Activated B cell treated with CpG ODN at 0.5 μM for 24 hours (primary cell): ENCODE results near the gene AUTS2. TPM values are rescaled to one million over a fixed set of nuclear protein-coding genes. Genes with fewer than 3 reads are reported as not detected.

Experiments
- ATAC-seq: fragments of 200-7000 bp; cut with Tn5 transposase; one replicate; pipeline ENCODE4 v1.10.0; 2021; ENCODE audit warnings: low read depth, mild to moderate bottlenecking, moderate library complexity
- CTCF ChIA-PET: fragments of 350-600 bp; sonication (Branson Sonifier 250); formaldehyde crosslinking; loops from one replicate; lab custom pipeline; 2021; ENCODE audit warnings: antibody characterized with exemption; lab: Charles Lee
- POLR2A ChIA-PET: fragments of 350-600 bp; sonication (Branson Sonifier 250); formaldehyde crosslinking; loops from one replicate; lab custom pipeline; 2021; ENCODE audit warnings: antibody characterized with exemption; lab: Charles Lee
- DNase-seq: peaks from one replicate; pipeline ENCODE4 v3.0.0; 2022
- H3K27ac Mint-ChIP-seq: one replicate; pipeline ENCODE4 v1.8.0; 2020; ENCODE audit warnings: mixed read lengths
- H3K27me3 Mint-ChIP-seq: one replicate; pipeline ENCODE4 v1.8.0; 2021; ENCODE audit warnings: mixed read lengths
- H3K36me3 Mint-ChIP-seq: one replicate; pipeline ENCODE4 v1.8.0; 2021; ENCODE audit warnings: low read depth, mixed read lengths
- H3K4me1 Mint-ChIP-seq: one replicate; pipeline ENCODE4 v1.8.0; 2021; ENCODE audit warnings: mixed read lengths
- H3K4me3 Mint-ChIP-seq: one replicate; pipeline ENCODE4 v1.8.0; 2020; ENCODE audit warnings: mild to moderate bottlenecking, mixed read lengths
- H3K9me3 Mint-ChIP-seq: one replicate; pipeline ENCODE4 v1.8.0; 2020; ENCODE audit warnings: mixed read lengths
- CTCF ChIP-seq: fragments of 200-600 bp; IDR thresholded peaks from one replicate; pipeline ENCODE4 v1.8.0; 2022; ENCODE audit warnings: antibody characterized with exemption, mild to moderate bottlenecking
- intact Hi-C: fragments of 100-400 bp; cut with micrococcal nuclease; formaldehyde crosslinking; loops from one replicate; pipeline ENCODE4 v1.15.1; 2024
- total RNA-seq: library from RNA; stranded (reverse); gene quantifications from 2 replicates; pipeline ENCODE4 v1.2.3, GENCODE V29; 2022

AUTS2 gene
- total RNA-seq, 1 donor from 2014 or later = 15.9 TPM

DNA sequence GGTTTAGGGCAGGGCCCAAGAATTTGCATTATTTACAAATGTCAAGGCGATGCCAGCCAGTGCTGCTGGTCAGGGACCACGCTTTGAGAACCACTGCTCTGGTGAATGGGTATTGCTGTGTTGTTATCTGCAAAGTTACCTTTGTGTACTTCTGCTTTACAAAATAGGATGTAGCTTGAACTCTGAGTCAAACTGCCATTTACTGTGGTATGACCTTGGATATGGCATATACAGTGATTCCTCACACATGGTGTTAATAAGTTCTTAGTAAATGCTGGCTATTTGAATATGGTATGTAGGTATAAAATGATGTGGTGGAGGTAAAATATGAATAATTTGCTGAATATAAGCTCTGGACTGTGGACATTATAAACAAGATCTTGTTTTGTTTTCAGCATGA lies 148.9 kb downstream of the AUTS2 start:
- H3K4me3 Mint-ChIP-seq = no peak overlapping the region
- no peaks in the 10 kb centered on the region for H3K9me3 Mint-ChIP-seq
- ChIA-PET CTCF (no interaction called here), POLR2A (no interaction called here)
- H3K4me1 Mint-ChIP-seq = no peaks in the 10 kb centered on the region
- H3K27ac Mint-ChIP-seq = no peak overlapping the region
- intact Hi-C loops = no loop called here
- H3K27me3 Mint-ChIP-seq = no peaks in the 10 kb centered on the region
- ATAC-seq (no peak), DNase-seq (no peak)
- TF ChIP-seq CTCF = no peak
- H3K36me3 Mint-ChIP-seq = no peaks in the 10 kb centered on the region

GRCh38 chr7:69748530-69748929 lies 150.3 kb downstream of the AUTS2 start:
- Mint-ChIP-seq H3K27ac (no peak overlapping the region), H3K4me3 (no peak overlapping the region), H3K9me3 (no peaks in the 10 kb centered on the region), H3K4me1 (no peaks in the 10 kb centered on the region), H3K36me3 (no peaks in the 10 kb centered on the region), H3K27me3 (no peaks in the 10 kb centered on the region)
- DNase-seq (no peak), ATAC-seq (no peak)
- ChIA-PET POLR2A (interaction anchor here (0.6 kb wide), 2 partner anchors 125 to 136 kb away, joined by 3 read pairs; no protein-coding TSS in a partner anchor), CTCF (interaction anchor here (1.1 kb wide), 1 partner anchor 147 kb away, joined by 3 read pairs; no protein-coding TSS in a partner anchor)
- intact Hi-C loops = no loop called here
- TF ChIP-seq CTCF = no peak

GRCh38 chr7:69749372-69749979 lies 151.2 kb downstream of the AUTS2 start:
- no peak for ATAC-seq
- no peak for DNase-seq
- ChIA-PET CTCF (no interaction called here), POLR2A (no interaction called here)
- Mint-ChIP-seq H3K4me3 (no peak overlapping the region), H3K27ac (no peak overlapping the region), H3K9me3 (no peaks in the 10 kb centered on the region), H3K4me1 (peaks cover 6% of the 10 kb centered on the region), H3K36me3 (no peaks in the 10 kb centered on the region), H3K27me3 (no peaks in the 10 kb centered on the region)
- intact Hi-C loops = no loop called here
- no peak for TF ChIP-seq CTCF

DNA sequence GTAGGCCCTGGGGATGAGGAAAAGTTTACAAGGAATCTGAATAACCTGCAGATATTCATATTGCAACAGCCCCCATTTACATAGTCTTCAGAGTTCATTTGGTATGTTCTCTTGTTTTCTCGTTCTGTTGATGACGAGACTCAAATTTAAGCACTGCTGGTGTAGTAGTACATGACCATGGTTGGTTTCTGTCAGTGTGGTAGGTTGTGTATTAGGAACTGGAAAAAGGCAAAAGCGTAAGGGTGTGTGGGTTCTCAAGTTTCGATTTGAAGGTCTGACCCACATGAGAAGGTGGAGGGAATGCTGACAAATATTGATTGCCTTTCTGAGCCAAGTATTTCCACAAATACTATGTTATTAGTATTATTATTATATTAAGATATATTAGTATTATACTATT lies 151.7 kb downstream of the AUTS2 start:
- ATAC-seq = no peak
- intact Hi-C loops = no loop called here
- ChIA-PET CTCF (no interaction called here), POLR2A (no interaction called here)
- Mint-ChIP-seq H3K36me3 (no peaks in the 10 kb centered on the region), H3K4me3 (no peak overlapping the region), H3K27ac (no peak overlapping the region), H3K4me1 (peaks cover 11% of the 10 kb centered on the region), H3K9me3 (no peaks in the 10 kb centered on the region), H3K27me3 (no peaks in the 10 kb centered on the region)
- no peak for TF ChIP-seq CTCF
- no peak for DNase-seq

GRCh38 chr7:69751026-69751425 lies 152.8 kb downstream of the AUTS2 start:
- no peaks in the 10 kb centered on the region for H3K36me3 Mint-ChIP-seq
- ChIA-PET CTCF (no interaction called here), POLR2A (no interaction called here)
- no peak overlapping the region for H3K4me3 Mint-ChIP-seq
- no peak overlapping the region for H3K27ac Mint-ChIP-seq
- intact Hi-C loops = no loop called here
- no peak for ATAC-seq
- DNase-seq = no peak
- no peak for TF ChIP-seq CTCF
- peaks cover 12% of the 10 kb centered on the region for H3K4me1 Mint-ChIP-seq
- H3K9me3 Mint-ChIP-seq = no peaks in the 10 kb centered on the region
- H3K27me3 Mint-ChIP-seq = no peaks in the 10 kb centered on the region
